GM23248 (cell line): Measurements from ENCODE around the gene DPT. TPM values are rescaled to one million over a fixed set of nuclear protein-coding genes. Genes with fewer than 3 reads are reported as not detected.

Experiments used
- DNase-seq: peaks from one replicate; pipeline ENCODE4 v3.0.0-alpha.2; 2015
- H2AFZ ChIP-seq: fragments of 200-600 bp; sonication (generic); 2 replicates; pipeline ENCODE4 v1.6.1; 2016; ENCODE audit warnings: antibody characterized with exemption
- H3F3A ChIP-seq: fragments of 200-600 bp; sonication (generic); 2 replicates; pipeline ENCODE4 v1.6.1; 2016; ENCODE audit warnings: mild to moderate bottlenecking, antibody characterized with exemption, mixed run types; ENCODE audit not compliant: insufficient read depth
- H3K27ac ChIP-seq: fragments of 200-600 bp; sonication (generic); 2 replicates; pipeline ENCODE4 v1.5.1; 2016; ENCODE audit warnings: mild to moderate bottlenecking
- H3K27me3 ChIP-seq: fragments of 200-600 bp; sonication (generic); replicated peaks from 2 replicates; pipeline ENCODE4 v1.6.1; 2016; ENCODE audit warnings: mild to moderate bottlenecking; ENCODE audit not compliant: insufficient read depth
- H3K36me3 ChIP-seq: fragments of 200-600 bp; sonication (generic); 2 replicates; pipeline ENCODE4 v1.6.1; 2016; ENCODE audit warnings: low read depth, mild to moderate bottlenecking
- H3K4me1 ChIP-seq: fragments of 200-600 bp; sonication (generic); 2 replicates; pipeline ENCODE4 v1.6.1; 2016; ENCODE audit warnings: mild to moderate bottlenecking; ENCODE audit not compliant: insufficient read depth
- H3K4me2 ChIP-seq: fragments of 200-600 bp; sonication (generic); one replicate; pipeline ENCODE4 v1.6.1; 2016; ENCODE audit warnings: mild to moderate bottlenecking; ENCODE audit not compliant: unreplicated experiment
- H3K4me3 ChIP-seq: fragments of 200-600 bp; sonication (generic); 2 replicates; pipeline ENCODE4 v1.5.1; 2016; ENCODE audit warnings: mild to moderate bottlenecking
- H3K79me2 ChIP-seq: fragments of 200-600 bp; sonication (generic); 2 replicates; pipeline ENCODE4 v1.6.1; 2016; ENCODE audit warnings: mild to moderate bottlenecking; ENCODE audit not compliant: insufficient read depth
- H3K9ac ChIP-seq: fragments of 200-600 bp; sonication (generic); 2 replicates; pipeline ENCODE4 v1.6.1; 2016; ENCODE audit warnings: mild to moderate bottlenecking
- H3K9me2 ChIP-seq: fragments of 200-600 bp; sonication (generic); 2 replicates; pipeline ENCODE4 v1.6.1; 2016; ENCODE audit warnings: mixed run types, mild to moderate bottlenecking, moderate library complexity; ENCODE audit not compliant: insufficient read depth
- H3K9me3 ChIP-seq: fragments of 200-600 bp; sonication (generic); one replicate; pipeline ENCODE4 v1.6.1; 2017; ENCODE audit warnings: low read depth
- H4K20me1 ChIP-seq: fragments of 200-600 bp; sonication (generic); 2 replicates; pipeline ENCODE4 v1.6.0; 2016; ENCODE audit not compliant: insufficient read depth
- EZH2 ChIP-seq: fragments of 200-600 bp; sonication (generic); IDR thresholded peaks from 2 replicates; pipeline ENCODE4 v1.6.1; 2018; ENCODE audit warnings: antibody characterized with exemption, mild to moderate bottlenecking; ENCODE audit not compliant: insufficient read depth, poor library complexity, severe bottlenecking
- EZH2phosphoT487 ChIP-seq: fragments of 200-600 bp; sonication (generic); IDR thresholded peaks from 2 replicates; pipeline ENCODE4 v1.6.1; 2018; ENCODE audit warnings: antibody characterized with exemption, moderate library complexity, mild to moderate bottlenecking, low read depth; ENCODE audit not compliant: insufficient read depth
- WGBS, 2 experiments: methylation state at CpG; one replicate each; pipeline ENCODE4 v1.1.6; 2015 to 2017; ENCODE audit warnings: low lambda C conversion rate in 2 of 2, low coverage in 1 of 2; ENCODE audit errors: missing lambda C conversion rate in 2 of 2; 5-methylcytosine and 5-hydroxymethylcytosine counted together
- in situ Hi-C: fragments of 300-500 bp; cut with MboI; formaldehyde crosslinking; loops from 2 replicates; pipeline ENCODE4 v1.15.0; 2020
- polyA plus RNA-seq: library from polyadenylated mRNA; unstranded; fragments of >200 nt; fragmentation: Nextera tagmentation; extraction: Ambion mirVana; gene quantifications from 2 replicates; pipeline ENCODE4 v1.2.1, GENCODE V29; 2016
- total RNA-seq: library from RNA; depleted of rRNA; stranded (reverse); fragments of >200 nt; shearing (Covaris generic); gene quantifications from 2 replicates; pipeline ENCODE4 v1.2.3, GENCODE V29; 2014; rRNA removed

The DPT gene
- total RNA-seq (11.8 and 14.9 TPM in 2 replicates), polyA plus RNA-seq (20.0 and 20.8 TPM in 2 replicates)

DNA sequence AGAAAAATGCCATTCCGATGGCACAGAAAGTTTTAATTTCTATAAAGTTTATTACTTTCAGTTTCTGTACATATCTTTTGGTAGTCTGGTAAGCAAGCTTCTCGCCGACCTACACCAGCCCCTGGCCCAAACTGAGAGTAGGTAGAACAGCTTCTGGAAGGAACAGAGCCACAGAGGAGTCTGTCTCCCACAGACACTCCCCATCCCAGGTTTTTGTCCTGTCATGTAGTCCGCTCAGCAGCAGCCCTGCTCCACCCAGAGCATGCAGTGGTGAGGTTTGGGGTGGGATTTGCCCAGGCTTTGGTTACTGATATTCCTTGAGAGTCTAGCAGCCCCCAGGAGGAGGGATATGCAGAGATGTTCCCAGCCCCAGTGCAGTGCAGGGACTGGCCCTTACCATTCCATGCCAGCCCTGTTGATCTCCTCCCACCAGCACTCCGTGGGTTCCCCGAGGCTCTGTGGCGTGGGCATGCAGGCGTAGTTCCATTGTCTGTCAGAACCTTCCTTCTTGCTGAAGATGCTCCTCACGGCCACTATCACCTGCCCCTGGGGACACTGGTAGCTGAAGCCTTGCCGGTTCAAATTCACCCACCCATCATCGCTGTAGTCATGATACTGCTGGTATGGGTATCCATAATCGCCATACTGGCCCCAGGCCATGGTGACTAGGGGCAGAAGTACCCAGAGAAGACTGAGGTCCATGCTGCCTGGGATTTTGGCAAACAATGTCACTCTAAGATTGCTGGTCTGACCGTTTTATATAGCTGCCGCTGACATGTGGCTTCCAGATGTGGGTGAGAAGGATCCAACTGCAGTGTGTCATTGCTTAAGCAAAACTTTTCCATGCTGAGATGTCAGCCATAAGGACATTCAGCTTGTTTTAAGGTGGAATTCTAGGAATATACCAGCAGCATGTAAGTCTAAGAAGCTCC, at the start of gene DPT:
DPT (minus strand) TSS at position 734 of the 932 bp plus-strand sequence; CDS start at position 702, 32 bp downstream.
- TF ChIP-seq EZH2phosphoT487 (no peak), EZH2 (no peak)
- H4K20me1 ChIP-seq = no peaks in the 10 kb centered on the region
- 10% methylated on average over 13 to 14 of the region's 14 CpGs for WGBS, 2 experiments
- peaks cover 19% of the 10 kb centered on the region for H3K4me1 ChIP-seq
- in situ Hi-C loops = no loop called here
- H3K9me2 ChIP-seq = no peaks in the 10 kb centered on the region
- H3K9ac ChIP-seq = peak within 1 kb of the TSS; percentile 26
- H3K4me3 ChIP-seq = peak within 1 kb of the TSS; percentile 38
- no peaks in the 10 kb centered on the region for H3K79me2 ChIP-seq
- H3K27ac ChIP-seq = no peak within 1 kb of the TSS
- peak within 1 kb of the TSS; percentile 78 for H3K4me2 ChIP-seq
- peak; percentile 90 for DNase-seq
- H3K27me3 ChIP-seq = no peaks in the 10 kb centered on the region
- peak within 1 kb of the TSS; percentile 33; the same call in 1 of the 2 replicates for H2AFZ ChIP-seq
- no peaks in the 10 kb centered on the region for H3K9me3 ChIP-seq
- no peaks in the 10 kb centered on the region for H3K36me3 ChIP-seq
- peaks cover 6% of the 10 kb centered on the region; the same call in 1 of the 2 replicates for H3F3A ChIP-seq

DNA sequence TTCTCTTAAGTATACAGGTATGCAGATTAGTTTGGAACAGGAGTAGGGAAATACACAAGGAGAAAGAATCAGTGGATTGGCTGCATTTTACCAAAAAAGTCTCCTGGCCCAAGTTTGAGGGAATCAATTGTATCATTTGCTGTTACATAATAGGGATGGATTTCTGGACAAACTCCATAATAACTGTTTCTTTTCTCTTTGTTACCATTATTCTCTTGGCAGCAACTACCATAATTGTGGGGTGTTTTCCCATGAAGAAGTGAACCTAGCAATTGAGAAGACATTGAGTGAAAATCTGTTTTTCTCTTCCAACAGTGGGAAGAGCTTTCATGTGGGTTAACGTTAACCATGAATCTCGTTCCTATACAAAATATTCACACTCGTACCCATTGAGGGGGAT, 46.4 kb upstream of the DPT start:
- H2AFZ ChIP-seq = no peak overlapping the region
- no peak for DNase-seq
- no peaks in the 10 kb centered on the region for H3K27me3 ChIP-seq
- peaks cover 10% of the 10 kb centered on the region; the same call in 1 of the 2 replicates for H3F3A ChIP-seq
- H4K20me1 ChIP-seq = no peaks in the 10 kb centered on the region
- no peak overlapping the region for H3K9ac ChIP-seq
- H3K9me3 ChIP-seq = no peaks in the 10 kb centered on the region
- no peak overlapping the region for H3K4me2 ChIP-seq
- H3K4me1 ChIP-seq = peaks cover 9% of the 10 kb centered on the region; the same call in 1 of the 2 replicates
- 59 to 63% methylated on average over 3 of the region's 3 CpGs for WGBS, 2 experiments
- H3K36me3 ChIP-seq = no peaks in the 10 kb centered on the region
- TF ChIP-seq EZH2phosphoT487 (no peak), EZH2 (no peak)
- in situ Hi-C loops = no loop called here
- no peak overlapping the region for H3K27ac ChIP-seq
- no peak overlapping the region for H3K4me3 ChIP-seq
- H3K9me2 ChIP-seq = no peaks in the 10 kb centered on the region
- H3K79me2 ChIP-seq = no peaks in the 10 kb centered on the region

DNA sequence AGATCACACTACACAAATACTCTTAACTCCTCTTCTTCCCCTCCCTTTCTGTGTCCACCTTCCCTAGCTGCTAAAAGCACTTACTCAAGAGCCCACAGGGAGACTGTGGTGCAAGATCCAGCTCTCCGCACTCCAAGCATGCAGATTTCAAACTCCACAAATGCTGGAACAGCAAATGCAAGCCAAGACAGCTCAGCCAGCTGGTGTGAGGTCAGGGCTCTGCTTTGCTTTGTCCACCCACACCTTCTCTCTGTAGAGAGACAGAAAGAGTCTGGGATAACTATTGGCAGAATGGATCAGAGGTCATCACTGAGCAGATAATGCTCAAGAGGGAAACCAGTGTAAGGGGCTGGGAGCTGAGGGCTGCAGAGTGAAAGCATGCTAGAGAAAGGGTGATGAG, 45.2 kb upstream of the DPT start:
- no peaks in the 10 kb centered on the region for H3K36me3 ChIP-seq
- in situ Hi-C loops = no loop called here
- no peaks in the 10 kb centered on the region for H3K79me2 ChIP-seq
- TF ChIP-seq EZH2 (no peak), EZH2phosphoT487 (no peak)
- H3F3A ChIP-seq = peaks cover 10% of the 10 kb centered on the region; the same call in 1 of the 2 replicates
- no peak overlapping the region for H3K4me3 ChIP-seq
- no peak overlapping the region for H3K9ac ChIP-seq
- peaks cover 9% of the 10 kb centered on the region; the same call in 1 of the 2 replicates for H3K4me1 ChIP-seq
- 16 to 25% methylated on average over 1 of the region's 1 CpG for WGBS, 2 experiments
- no peak overlapping the region for H3K27ac ChIP-seq
- H3K27me3 ChIP-seq = no peaks in the 10 kb centered on the region
- DNase-seq = peak; percentile 70
- peak overlapping the region; percentile 4 for H3K4me2 ChIP-seq
- H3K9me3 ChIP-seq = no peaks in the 10 kb centered on the region
- no peak overlapping the region for H2AFZ ChIP-seq
- no peaks in the 10 kb centered on the region for H4K20me1 ChIP-seq
- H3K9me2 ChIP-seq = no peaks in the 10 kb centered on the region

DNA sequence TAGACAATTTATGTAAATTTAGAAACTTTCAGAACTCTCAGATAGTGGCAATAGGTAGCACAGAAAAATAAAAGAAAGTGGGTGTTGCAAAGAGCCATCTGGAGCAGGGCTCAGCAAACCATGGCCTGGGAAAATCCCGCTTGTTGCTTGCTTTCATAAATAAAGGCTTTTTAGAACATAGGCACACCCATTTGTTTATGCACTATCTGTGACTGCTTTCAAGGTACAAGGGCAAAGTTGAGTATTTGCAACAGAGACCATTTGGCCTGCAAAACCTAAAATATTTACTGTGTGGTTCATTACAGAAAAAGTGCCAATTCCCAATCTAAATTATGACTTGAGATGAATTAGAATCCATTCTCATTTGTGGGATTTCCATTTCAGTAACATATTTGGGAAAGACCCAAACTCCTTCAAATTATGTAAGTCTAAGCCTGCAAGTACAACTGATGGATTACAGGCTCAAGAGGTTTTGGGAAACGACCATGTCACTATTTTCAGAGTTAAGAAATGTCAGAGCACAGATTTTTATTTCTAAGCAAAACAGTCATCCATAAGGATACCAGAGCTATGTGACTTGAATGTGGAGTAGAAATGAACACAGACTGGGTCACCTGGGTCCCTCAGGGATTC, 43.5 kb upstream of the DPT start:
- no peaks in the 10 kb centered on the region for H3K27me3 ChIP-seq
- H3F3A ChIP-seq = peaks cover 18% of the 10 kb centered on the region
- no peak overlapping the region for H3K4me2 ChIP-seq
- TF ChIP-seq EZH2phosphoT487 (no peak), EZH2 (no peak)
- no peaks in the 10 kb centered on the region for H3K79me2 ChIP-seq
- WGBS, 2 experiments = 63 to 66% methylated on average over 2 of the region's 2 CpGs
- no peaks in the 10 kb centered on the region for H3K9me3 ChIP-seq
- in situ Hi-C loops = no loop called here
- H3K36me3 ChIP-seq = no peaks in the 10 kb centered on the region
- H3K9me2 ChIP-seq = no peaks in the 10 kb centered on the region
- H3K4me3 ChIP-seq = no peak overlapping the region
- no peak for DNase-seq
- no peak overlapping the region for H2AFZ ChIP-seq
- H3K4me1 ChIP-seq = peaks cover 17% of the 10 kb centered on the region
- no peaks in the 10 kb centered on the region for H4K20me1 ChIP-seq
- H3K9ac ChIP-seq = no peak overlapping the region
- no peak overlapping the region for H3K27ac ChIP-seq
